ENCODE measurements around the gene DPH1.

DPH1 gene

GRCh38 chr17:2054262-2054511, 24.2 kb downstream of the DPH1 start:
- POLR2A ChIA-PET: interaction anchor here (0.5 to 1.2 kb wide), 2 partner anchors 191 to 300 kb away, joined by 3 to 11 read pairs; no protein-coding TSS in a partner anchor
- H3K27ac ChIP-seq (ENCODE audit: extremely low read depth, low read depth, low read length): no peak overlapping the region; the same call in 1 of the 2 replicates

GRCh38 chr17:2054512-2055291, 24.7 kb downstream of the DPH1 start, which contains the start of gene HIC1:
TSS of gene HIC1 (plus strand) at chr17:2055103. CDS start at chr17:2056691, 1,588 bp downstream.
- Histone ChIP-seq H3K4me1 (ENCODE audit: control insufficient read depth, insufficient read depth, low read length) (peaks cover 5% of the 10 kb centered on the region; the same call in 1 of the 2 replicates), H3K9me3 (ENCODE audit: control insufficient read depth, insufficient read depth, low read depth, low read length) (no peaks in the 10 kb centered on the region), H3K4me3 (ENCODE audit: low read depth, low read length) (peak within 1 kb of the TSS; percentile 48), H3K36me3 (ENCODE audit: control insufficient read depth in 2 of 2, insufficient read depth in 1 of 2, low read length in 2 of 2) (no peaks in the 10 kb centered on the region), H3K27ac (ENCODE audit: extremely low read depth, low read depth, low read length) (no peak within 1 kb of the TSS; the same call in 1 of the 2 replicates)
- ChIA-PET POLR2A (interaction anchor here (0.5 to 1.2 kb wide), 2 partner anchors 190 to 299 kb away, joined by 3 to 11 read pairs; no protein-coding TSS in a partner anchor), CTCF (interaction anchor here (0.6 to 4.5 kb wide), 55 partner anchors 9 to 361 kb away, joined by 3 to 143 read pairs (median 4); no protein-coding TSS in a partner anchor)
- no peak for TF ChIP-seq ZNF530 (tag by site-specific recombination; IDR thresholded peaks at IDR 0.05; ENCODE audit: low read depth)
- TF ChIP-seq ZNF621 (tag by site-specific recombination; IDR thresholded peaks at IDR 0.05): no peak
- no peak for TF ChIP-seq OVOL3 (tag by site-specific recombination; IDR thresholded peaks at IDR 0.05)
- TF ChIP-seq ZNF157 (tag by site-specific recombination; IDR thresholded peaks at IDR 0.05): no peak
- no peak; the same call in 1 of the 2 replicates for TF ChIP-seq ZSCAN5A (tag by site-specific recombination; IDR thresholded peaks at IDR 0.05)
- TF ChIP-seq PATZ1 (tag by site-specific recombination; IDR thresholded peaks at IDR 0.05): peak; percentile 82
- peak; percentile 90 for TF ChIP-seq ZBTB17 (tag by site-specific recombination; IDR thresholded peaks at IDR 0.05)
- no peak for TF ChIP-seq ZBTB1 (tag by site-specific recombination; IDR thresholded peaks at IDR 0.05)
- TF ChIP-seq ZNF544 (tag by site-specific recombination; IDR thresholded peaks at IDR 0.05): no peak
- peak; percentile 45; the same call in 1 of the 2 replicates for TF ChIP-seq ZNF600 (tag by site-specific recombination; IDR thresholded peaks at IDR 0.05)
- TF ChIP-seq PBX3 (CRISPR knock-in tag; IDR thresholded peaks at IDR 0.05): peak; percentile 83; the same call in 1 of the 2 replicates
- no peak for TF ChIP-seq ZNF398 (tag by site-specific recombination; IDR thresholded peaks at IDR 0.05)
- peak; percentile 74 for TF ChIP-seq ZBTB8A (tag by site-specific recombination; IDR thresholded peaks at IDR 0.05)
- no peak for TF ChIP-seq PRDM1 (tag by site-specific recombination; IDR thresholded peaks at IDR 0.05)
- peak; percentile 41; the same call in 1 of the 2 replicates for TF ChIP-seq ZNF335 (tag by site-specific recombination; conservative IDR thresholded peaks at IDR 0.05)
- TF ChIP-seq FEZF1 (tag by site-specific recombination; IDR thresholded peaks at IDR 0.05): no peak
- TF ChIP-seq ZNF785 (tag by site-specific recombination; IDR thresholded peaks at IDR 0.05): no peak

More at GRCh38 chr17:2054262-2054511, 24.2 kb downstream of the DPH1 start:
- TF ChIP-seq ZNF391 (tag by site-specific recombination; IDR thresholded peaks at IDR 0.05; ENCODE audit: borderline replicate concordance, low read depth): no peak
- peak; percentile 58 for TF ChIP-seq ZNF335 (tag by site-specific recombination; conservative IDR thresholded peaks at IDR 0.05)
- peak; percentile 6; the same call in 1 of the 2 replicates for TF ChIP-seq ZNF660 (tag by site-specific recombination; IDR thresholded peaks at IDR 0.05)
- TF ChIP-seq ZNF146 (tag by site-specific recombination; IDR thresholded peaks at IDR 0.05): no peak
- no peak for TF ChIP-seq ZNF423 (tag by site-specific recombination; IDR thresholded peaks at IDR 0.05)
- TF ChIP-seq REST (tag by site-specific recombination; IDR thresholded peaks at IDR 0.05): peak; percentile 86
- no peaks in the 10 kb centered on the region for H3K36me3 ChIP-seq (ENCODE audit: control insufficient read depth in 2 of 2, insufficient read depth in 1 of 2, low read length in 2 of 2)
- no peaks in the 10 kb centered on the region for H3K9me3 ChIP-seq (ENCODE audit: control insufficient read depth, insufficient read depth, low read depth, low read length)
- CTCF ChIA-PET: interaction anchor here (0.6 to 4.5 kb wide), 52 partner anchors 8 to 867 kb away, joined by 3 to 143 read pairs (median 4); no protein-coding TSS in a partner anchor
- H3K4me1 ChIP-seq (ENCODE audit: control insufficient read depth, insufficient read depth, low read length): peaks cover 8% of the 10 kb centered on the region
- H3K4me3 ChIP-seq (ENCODE audit: low read depth, low read length): peak overlapping the region; percentile 48

Measured in HEK293 (cell line).